ENCODE measurements around the gene KDELR3.

Gene KDELR3

GRCh38 chr22:38451864-38452263 is 16.0 kb upstream of the KDELR3 start:
- Histone ChIP-seq H3K4me2 (ENCODE audit: low read length) (no peak overlapping the region), H3K9ac (ENCODE audit: low read length) (no peak overlapping the region), H3K27ac (ENCODE audit: low read depth, low read length, poor library complexity, severe bottlenecking) (no peak overlapping the region), H3K27me3 (ENCODE audit: insufficient read depth, low read length) (peaks cover 12% of the 10 kb centered on the region), H2AFZ (ENCODE audit: low read length) (no peak overlapping the region), H3K9me2 (ENCODE audit: low read depth, low read length) (no peaks in the 10 kb centered on the region), H3K4me3 (ENCODE audit: low read depth, low read length, poor library complexity, severe bottlenecking) (no peak overlapping the region), H3K9me3 (ENCODE audit: low read length) (no peaks in the 10 kb centered on the region), H3F3A (ENCODE audit: insufficient read depth, low read length) (no peaks in the 10 kb centered on the region), H3K4me1 (ENCODE audit: insufficient read depth, low read length, severe bottlenecking) (no peaks in the 10 kb centered on the region), H4K20me1 (ENCODE audit: insufficient read depth, low read length) (no peaks in the 10 kb centered on the region), H3K79me2 (ENCODE audit: insufficient read depth, low read length) (no peaks in the 10 kb centered on the region), H3K36me3 (ENCODE audit: insufficient read depth, low read length) (no peaks in the 10 kb centered on the region)
- TF ChIP-seq EZH2 (IDR thresholded peaks at IDR 0.05; ENCODE audit: borderline replicate concordance, low read length), result no peak
- no peak for TF ChIP-seq CTCF (IDR thresholded peaks at IDR 0.05; ENCODE audit: low read length)

- Histone ChIP-seq H3K4me2 (ENCODE audit: low read length) (no peak overlapping the region), H3F3A (ENCODE audit: insufficient read depth, low read length) (no peaks in the 10 kb centered on the region), H3K9ac (ENCODE audit: low read length) (no peak overlapping the region), H3K79me2 (ENCODE audit: insufficient read depth, low read length) (no peaks in the 10 kb centered on the region), H2AFZ (ENCODE audit: low read length) (no peak overlapping the region), H3K27ac (ENCODE audit: low read depth, low read length, poor library complexity, severe bottlenecking) (no peak overlapping the region), H3K36me3 (ENCODE audit: insufficient read depth, low read length) (no peaks in the 10 kb centered on the region), H3K27me3 (ENCODE audit: insufficient read depth, low read length) (peaks cover 9% of the 10 kb centered on the region), H3K9me2 (ENCODE audit: low read depth, low read length) (no peaks in the 10 kb centered on the region), H4K20me1 (ENCODE audit: insufficient read depth, low read length) (no peaks in the 10 kb centered on the region), H3K4me1 (ENCODE audit: insufficient read depth, low read length, severe bottlenecking) (no peaks in the 10 kb centered on the region), H3K9me3 (ENCODE audit: low read length) (no peaks in the 10 kb centered on the region), H3K4me3 (ENCODE audit: low read depth, low read length, poor library complexity, severe bottlenecking) (no peak overlapping the region)
- TF ChIP-seq CTCF (IDR thresholded peaks at IDR 0.05; ENCODE audit: low read length), result no peak
- TF ChIP-seq EZH2 (IDR thresholded peaks at IDR 0.05; ENCODE audit: borderline replicate concordance, low read length), result no peak
Measured at GRCh38 chr22:38452373-38453065, 15.4 kb upstream of the KDELR3 start.

GRCh38 chr22:38453066-38453672 is 14.7 kb upstream of the KDELR3 start:
- no peak for TF ChIP-seq CTCF (IDR thresholded peaks at IDR 0.05; ENCODE audit: low read length)
- TF ChIP-seq EZH2 (IDR thresholded peaks at IDR 0.05; ENCODE audit: borderline replicate concordance, low read length), result no peak
- Histone ChIP-seq H3K27ac (ENCODE audit: low read depth, low read length, poor library complexity, severe bottlenecking) (no peak overlapping the region), H3K9me3 (ENCODE audit: low read length) (no peaks in the 10 kb centered on the region), H3K4me2 (ENCODE audit: low read length) (no peak overlapping the region), H3F3A (ENCODE audit: insufficient read depth, low read length) (no peaks in the 10 kb centered on the region), H3K9me2 (ENCODE audit: low read depth, low read length) (no peaks in the 10 kb centered on the region), H3K4me1 (ENCODE audit: insufficient read depth, low read length, severe bottlenecking) (no peaks in the 10 kb centered on the region), H4K20me1 (ENCODE audit: insufficient read depth, low read length) (no peaks in the 10 kb centered on the region), H3K79me2 (ENCODE audit: insufficient read depth, low read length) (no peaks in the 10 kb centered on the region), H3K4me3 (ENCODE audit: low read depth, low read length, poor library complexity, severe bottlenecking) (no peak overlapping the region), H3K9ac (ENCODE audit: low read length) (no peak overlapping the region), H3K27me3 (ENCODE audit: insufficient read depth, low read length) (peaks cover 9% of the 10 kb centered on the region), H2AFZ (ENCODE audit: low read length) (no peak overlapping the region), H3K36me3 (ENCODE audit: insufficient read depth, low read length) (no peaks in the 10 kb centered on the region)

All from OCI-LY1 (cell line).